HS-5 (cell line): ENCODE measurements around the gene LRSAM1.

ENCODE experiments used
- DNase-seq: peaks from one replicate; pipeline ENCODE4 v3.0.0-alpha.2; 2012; ENCODE audit warnings: low read depth

The LRSAM1 gene

DNA sequence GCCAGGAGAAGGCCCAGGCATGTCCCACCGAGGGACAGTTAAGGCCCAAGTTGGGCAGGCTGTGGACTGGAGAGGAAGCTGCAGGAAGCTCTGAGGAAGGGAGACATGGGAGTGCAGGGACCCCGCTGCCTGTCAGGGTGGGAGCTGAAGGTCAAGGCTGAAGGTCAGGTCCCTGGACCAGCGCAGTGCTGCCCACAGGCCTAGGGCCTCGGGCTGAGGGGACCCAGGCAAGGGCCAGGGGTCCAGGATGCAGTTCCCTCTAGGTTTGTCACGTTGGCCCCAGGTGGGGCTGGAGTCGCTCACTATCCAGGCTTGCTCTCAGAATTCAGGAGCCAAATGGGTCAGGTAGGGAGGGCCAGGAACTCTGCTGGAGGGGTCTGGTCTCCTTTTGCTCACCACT lies 84.1 kb downstream of the LRSAM1 start:
- no peak for DNase-seq

DNA sequence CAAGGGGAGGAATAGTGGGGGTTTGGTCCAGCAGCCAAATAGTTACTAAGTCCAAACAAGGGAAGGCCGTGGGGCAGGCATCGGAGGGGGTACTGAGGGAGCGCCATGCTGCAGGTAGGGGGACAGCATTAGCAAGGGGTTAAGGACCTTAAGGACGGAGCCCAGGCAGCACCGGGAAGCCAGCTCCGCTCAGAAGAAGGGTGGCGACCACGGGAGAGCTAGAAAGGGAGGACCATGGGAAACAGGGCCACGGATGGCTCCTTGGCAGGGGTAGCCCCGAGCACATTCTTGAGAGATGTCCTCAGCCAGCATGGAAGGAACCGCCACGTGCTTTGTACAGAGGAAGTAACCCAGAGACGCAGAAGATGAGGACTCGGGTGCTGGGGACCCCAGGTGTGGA lies 84.5 kb downstream of the LRSAM1 start:
- DNase-seq: no peak

DNA sequence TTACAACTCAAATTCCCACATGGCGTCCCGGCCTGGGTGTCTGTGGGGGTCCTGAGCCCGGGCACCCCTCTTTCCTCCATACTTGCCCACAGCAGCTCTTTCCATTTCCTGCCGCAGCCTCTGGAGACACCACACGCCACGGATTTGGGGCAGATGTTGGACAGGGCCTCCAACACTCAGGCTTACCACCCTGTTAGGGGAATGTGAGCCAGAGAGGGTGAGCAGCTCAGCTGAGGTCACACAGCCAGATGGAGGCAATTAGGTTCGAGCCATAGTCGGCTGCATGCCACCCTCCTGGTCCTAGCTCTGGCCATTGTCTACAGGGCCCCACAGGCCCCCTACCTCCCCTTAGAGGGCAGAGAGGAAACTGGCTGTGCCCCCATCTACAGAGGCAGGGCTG lies 85.2 kb downstream of the LRSAM1 start:
- no peak for DNase-seq

DNA sequence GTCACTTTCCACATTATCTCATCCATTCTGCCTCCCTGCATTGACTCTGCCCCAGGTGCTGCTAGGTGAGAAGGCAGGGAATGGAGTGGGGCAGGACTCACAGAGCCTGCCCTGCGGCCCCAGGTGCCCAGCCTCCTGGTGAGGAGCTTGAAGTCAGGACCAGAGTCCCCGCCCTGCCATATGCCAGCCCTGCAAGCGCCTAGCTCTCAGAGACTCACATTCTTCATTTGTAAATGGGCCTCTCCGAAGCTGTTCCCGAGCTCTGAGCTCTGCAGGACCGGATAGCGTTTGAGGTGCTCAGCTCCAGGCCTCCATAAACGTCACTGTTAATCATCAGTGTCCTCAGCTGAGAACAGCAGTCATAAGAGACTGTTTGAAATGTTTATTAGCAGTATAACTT lies 85.7 kb downstream of the LRSAM1 start:
- no peak for DNase-seq

DNA sequence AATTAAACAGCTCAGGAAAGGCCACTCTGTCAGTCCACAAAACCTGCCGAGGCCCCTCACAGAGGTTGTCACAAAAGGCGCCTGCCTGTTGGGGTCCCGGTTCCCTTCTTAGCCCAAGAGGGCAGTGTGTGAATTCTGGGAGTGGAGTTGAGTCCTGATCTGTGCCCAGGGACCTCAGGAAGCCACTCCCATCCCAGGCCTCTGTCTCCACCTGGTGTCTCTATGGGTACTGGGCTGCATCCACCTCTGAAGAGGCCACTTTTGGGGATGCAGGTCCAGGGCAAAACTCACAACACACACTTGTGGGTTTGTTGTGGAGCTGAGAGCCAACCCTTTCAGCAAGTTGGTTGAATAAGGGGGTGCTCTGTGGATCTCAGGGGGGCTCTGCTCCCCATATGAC lies 86.5 kb downstream of the LRSAM1 start:
- no peak for DNase-seq

DNA sequence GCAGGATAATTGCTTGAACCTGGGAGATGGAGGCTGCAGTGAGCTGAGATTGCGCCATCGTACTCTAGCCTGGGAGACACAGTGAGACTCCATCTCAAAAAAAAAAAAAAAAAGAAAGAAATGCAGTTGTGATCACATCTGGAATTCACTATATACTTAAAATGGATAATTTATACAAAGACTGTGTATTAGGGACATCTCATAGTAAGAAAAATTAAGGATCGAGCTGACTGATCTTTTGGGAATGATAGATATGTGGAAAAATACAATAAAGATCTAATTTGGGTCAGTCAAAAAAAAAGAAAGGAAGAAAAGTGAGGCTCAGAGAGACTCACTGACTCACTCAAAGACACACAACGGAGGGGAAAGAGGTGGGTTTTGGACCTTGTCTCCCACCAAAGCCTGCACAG lies 87.5 kb downstream of the LRSAM1 start:
- DNase-seq: peak; percentile 74

DNA sequence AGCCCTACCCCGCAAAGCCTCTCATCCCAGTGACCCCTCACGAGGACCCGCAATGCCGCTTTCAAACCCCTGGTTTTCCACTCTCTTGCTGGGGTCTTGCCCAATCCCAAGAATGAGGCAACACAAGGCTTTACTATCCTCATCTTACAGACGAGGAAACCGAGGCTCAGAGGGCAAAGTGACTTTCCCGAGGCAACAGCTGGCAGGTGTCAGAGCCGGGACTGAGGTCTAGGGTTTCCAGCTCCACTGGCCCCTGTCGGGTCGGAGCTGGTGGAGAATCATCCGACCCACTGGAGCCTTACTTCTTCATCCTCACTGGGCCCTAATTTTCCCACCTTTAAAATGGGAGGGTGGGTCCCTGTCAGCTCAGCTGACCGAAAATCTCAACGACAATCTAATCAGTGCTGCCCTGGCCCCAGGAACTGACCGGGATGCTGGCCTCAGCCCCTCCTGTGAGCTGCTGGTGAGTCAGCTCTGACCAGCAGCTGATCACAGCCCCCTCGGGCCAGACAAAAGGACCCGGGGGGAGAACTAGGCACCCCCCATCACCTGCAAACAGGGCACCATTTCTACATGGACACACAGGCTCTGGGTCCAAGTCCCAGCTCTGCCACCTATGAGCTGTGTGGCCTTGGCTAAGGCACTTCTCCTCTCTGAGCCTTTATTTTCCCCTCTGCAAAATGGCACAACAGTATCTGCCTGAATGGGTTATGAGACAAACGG lies 88.1 kb downstream of the LRSAM1 start:
- DNase-seq: no peak

DNA sequence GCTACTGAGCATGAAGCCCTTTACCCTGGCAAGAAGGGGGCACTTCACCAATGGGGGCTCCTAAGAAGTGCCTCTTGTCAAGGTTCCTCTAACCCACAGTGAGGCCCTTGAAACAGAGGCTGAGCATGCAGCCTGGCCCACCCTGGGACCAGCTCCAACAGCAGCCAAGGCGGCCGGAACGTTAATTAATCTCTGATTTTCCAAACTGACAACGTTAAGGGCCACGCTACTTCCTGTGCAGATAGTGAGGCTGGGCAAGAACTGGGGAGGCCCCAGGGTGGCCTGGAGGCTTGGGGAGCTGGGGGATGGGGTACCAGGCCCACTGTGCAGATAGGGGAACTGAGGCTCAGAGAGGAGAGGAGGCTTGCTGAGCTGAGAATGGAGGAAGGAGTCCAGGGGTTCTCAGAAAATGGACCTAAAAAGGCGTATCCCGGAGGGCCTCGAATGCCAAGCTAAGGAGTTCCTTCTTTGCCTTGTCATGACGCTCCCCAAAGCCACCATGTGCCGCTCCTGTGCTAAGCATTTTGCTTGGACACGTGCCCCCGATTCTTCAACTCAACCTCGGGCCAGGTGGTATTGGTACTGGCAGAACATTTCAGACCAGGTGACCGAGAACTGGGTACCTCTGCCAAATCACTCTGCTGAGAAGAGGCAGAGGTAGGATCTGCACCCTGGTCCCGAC lies 88.8 kb downstream of the LRSAM1 start:
- DNase-seq: no peak

DNA sequence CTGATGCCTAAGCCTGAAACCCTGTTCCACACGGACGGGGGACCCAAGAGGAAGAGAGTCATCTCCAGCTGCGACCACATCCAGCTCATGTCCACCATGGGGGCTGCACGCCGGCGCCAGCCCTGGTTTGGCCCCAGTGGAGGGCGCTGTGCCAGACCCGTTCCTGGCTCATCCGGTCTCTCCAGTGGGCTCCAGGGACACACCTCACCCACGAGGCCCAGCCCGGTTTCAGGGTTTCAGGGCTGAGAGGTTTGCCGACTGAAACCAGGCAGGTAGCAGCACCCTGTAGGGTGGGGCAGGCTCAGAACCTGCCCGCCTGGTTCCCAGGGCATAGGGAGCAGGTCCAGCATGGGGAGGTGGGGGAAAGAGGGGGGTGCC lies 89.3 kb downstream of the LRSAM1 start:
- DNase-seq: no peak

DNA sequence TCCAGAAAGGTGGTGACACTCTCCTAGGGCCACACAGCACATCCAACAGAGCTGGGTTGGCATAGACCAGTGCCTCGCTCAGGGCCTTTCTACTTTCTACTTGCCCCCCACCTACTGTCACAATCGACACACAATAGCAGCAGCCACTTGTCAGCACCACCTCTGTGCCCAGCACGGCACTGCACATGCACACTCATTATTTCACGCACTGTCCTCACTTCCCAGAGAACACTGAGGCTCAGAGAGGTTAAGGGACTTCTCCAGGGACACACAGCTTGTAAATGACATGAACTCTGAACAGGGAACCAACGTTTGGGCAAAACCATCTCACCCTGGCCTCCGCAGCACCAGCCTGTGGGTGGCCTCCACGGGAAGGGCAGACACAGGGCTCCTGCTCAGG lies 89.9 kb downstream of the LRSAM1 start:
- no peak for DNase-seq

DNA sequence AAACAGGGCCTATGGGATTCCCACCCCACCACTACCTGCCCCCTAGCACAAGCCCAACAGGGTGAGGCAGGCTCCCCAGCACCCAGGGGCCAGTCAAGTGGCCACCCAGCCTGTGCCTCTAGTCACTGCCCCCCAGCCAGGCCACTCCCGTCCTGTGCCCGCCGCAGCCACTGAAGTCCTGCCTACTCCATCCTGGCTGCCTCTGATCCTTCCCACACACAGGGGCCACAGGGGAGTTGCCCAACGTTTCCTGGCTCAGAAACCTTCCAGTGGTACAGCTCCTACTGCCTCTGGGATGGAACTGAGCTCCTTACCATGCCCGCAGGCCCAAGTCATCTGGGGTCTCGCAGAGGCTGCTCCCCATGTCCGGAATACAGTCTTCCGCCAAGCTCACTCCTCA lies 90.6 kb downstream of the LRSAM1 start:
- DNase-seq: no peak

DNA sequence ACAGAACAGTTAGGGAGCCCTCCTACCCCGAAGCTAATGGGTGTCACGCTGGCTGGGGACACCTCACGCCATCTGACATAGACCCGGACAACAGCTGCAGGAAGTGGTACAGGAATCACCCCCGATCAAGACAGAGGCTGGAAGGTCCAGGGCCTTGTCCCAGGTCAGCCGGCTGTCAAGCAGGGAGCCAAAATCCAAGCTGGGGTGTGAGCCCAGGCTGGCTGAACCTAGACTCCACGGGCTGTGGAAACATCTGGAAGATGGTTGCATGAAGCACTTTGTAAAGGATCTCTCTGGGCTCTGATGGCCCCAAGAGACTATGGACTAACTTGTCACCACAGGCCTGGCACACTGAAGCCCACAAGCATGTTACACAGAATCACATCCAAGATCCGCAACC lies 91.9 kb downstream of the LRSAM1 start:
- DNase-seq: no peak

DNA sequence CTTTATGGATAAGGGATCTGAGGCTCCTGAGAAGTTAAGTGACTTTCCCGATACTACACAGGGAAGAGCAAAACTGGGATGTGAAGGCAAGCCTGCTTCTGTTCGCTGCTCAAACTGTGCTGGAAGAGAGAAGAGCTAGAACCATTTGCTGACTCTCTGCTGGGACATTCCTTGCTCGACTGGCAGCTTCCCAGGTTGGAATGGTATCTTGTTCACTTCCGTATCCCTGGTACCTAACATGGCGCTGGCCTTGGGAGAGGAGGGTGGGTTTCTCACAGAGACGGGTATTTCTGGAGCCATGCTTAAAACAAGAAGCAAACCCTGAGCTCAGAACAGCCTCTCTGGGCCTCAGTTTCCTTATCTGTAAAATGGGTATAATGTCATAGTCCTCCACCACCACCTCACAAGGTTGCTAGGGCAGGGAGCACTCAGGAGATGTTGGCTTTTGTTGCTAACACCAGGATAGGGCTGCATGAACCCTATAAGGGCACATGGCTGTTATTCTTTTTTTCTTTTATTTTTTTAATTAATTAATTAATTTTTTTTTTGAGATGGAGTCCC lies 92.7 kb downstream of the LRSAM1 start:
- DNase-seq: no peak

DNA sequence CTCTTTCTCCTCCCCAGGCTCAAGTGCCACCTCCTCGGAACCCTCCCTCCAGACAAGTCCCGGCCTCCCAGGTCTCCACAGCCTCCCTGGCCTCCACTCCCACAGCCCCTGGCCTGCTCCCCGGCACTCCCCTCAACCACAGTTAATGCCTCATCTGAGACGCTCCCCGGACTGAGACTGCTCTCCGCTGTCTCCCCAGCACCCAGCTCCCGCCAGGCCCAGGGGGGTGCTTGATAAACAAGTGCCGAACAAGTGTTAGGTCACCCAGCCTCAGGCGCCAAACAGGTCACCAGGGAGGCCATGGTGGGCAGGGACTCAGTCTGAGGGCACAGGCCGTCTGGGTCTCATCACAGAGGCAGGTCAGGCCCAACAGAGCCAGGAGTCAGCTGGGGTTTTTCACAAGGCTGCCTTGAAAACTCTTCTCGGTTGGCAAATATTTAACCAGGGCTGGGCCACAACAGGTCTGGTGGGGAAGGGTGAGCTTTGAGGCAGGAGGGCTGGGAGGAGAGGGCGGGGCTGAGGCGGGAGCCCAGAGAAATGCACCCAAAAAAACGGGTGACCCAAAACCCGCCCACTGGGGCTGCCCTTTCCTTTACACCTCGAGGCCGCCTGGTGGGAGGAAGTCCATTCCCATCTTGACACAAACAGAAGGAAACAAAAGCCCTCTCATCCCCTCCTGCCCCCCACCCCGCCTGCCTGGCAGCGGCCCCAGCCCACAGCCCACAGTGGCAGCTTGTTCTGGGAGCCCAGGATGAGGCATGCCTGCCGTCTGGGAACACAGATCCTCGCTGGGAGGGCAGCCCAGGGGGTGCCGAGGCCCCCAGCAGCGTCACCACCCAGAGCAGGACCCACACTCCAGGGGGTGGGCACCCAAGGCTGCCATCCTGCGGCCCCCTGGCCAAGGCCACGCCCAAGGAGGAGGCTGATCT lies 94.2 kb downstream of the LRSAM1 start:
- DNase-seq: no peak

DNA sequence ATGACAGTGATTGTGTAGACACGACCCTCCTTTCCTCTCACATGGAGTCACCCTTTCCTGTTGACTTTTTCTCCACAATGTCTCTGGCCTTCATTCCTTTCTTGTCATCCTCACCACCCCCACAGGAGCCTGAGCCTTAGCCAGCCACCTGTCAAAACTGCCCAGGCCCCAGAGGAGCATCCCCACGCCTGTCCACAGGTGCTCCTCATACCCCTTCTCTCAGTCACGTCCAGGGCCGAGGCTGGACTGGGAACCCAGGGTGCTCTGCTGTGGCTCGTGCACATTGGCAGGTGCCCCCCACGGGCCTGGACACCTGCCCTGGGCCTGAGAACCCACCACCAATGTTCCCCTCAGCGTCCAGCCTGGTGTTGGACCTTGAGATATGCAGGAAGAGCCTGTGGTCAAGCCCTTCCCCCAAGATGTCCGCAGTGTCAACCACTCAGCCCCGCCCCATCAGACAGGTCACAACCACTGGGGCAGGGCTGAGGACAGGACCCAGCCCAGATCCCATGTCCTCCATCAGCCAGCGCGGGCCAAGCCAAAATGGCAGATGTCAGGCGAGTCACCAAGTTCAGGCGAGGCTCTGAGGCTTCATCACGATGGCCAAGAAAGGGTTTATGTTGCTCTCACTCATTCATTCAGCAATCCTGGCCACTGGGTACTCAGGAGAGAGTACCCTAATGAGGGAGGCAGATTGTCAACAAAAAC lies 95.0 kb downstream of the LRSAM1 start:
- no peak for DNase-seq

DNA sequence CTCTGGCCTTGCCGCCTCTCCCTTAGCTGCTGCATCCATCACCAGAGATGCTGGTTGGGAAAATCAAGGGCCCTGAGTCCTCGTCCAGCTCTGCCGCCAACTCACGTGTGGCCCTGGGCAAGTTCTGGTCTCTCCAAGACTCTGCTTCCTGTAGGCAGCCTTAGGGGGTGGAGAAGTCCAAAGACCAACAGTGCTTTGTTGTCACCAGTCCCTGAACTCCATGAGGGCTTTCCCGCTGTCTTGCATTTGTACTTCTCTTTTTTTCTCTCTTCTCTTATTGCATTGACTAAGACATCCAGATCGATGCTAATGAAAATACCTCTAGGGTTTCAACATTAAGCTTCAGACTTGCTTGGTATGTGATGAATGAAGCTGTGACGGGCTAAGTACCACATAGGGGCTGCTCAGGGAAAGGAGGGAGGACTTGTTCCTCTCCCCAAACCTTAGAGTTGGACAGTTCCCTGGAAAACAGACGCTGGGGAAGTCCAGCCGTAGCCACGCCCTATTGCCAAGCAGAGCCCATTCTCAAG lies 97.1 kb downstream of the LRSAM1 start:
- DNase-seq: no peak

DNA sequence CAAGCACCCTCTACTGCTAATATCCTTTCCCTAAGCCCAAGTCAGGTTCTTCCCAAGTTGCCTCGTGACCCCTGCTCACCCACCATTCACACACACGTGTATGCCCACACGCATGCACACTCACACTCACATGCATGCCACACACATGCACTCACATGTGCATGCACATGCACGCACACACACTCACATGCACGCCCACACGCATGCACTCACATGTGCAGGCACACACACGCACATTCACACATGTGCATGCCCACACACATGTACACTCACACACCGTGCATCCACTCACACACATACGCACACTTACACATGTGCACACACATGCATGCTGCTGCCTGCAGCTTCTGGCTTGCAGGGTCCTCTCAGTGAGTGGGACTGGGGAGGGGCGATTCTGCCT lies 97.9 kb downstream of the LRSAM1 start:
- no peak for DNase-seq

DNA sequence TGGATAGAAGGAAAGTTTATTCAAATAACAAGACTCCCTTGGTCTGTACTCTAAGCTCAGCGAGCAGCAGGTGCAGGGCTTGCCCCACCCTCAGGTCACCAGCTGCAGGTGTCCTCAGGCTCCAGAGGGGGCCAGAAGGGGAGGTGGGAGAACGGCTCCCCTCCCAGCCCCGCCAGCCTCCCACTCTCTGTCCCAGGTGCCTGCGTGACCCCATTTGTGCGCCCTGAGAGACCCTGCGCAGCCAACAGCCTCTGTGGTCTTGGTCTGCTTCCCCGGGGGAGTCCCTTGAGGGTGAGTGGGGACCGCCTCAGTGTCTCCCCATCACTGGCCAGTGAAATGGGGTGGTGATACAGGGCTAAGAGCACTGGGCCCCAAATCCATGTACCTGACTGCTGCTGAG lies 98.4 kb downstream of the LRSAM1 start:
- no peak for DNase-seq

DNA sequence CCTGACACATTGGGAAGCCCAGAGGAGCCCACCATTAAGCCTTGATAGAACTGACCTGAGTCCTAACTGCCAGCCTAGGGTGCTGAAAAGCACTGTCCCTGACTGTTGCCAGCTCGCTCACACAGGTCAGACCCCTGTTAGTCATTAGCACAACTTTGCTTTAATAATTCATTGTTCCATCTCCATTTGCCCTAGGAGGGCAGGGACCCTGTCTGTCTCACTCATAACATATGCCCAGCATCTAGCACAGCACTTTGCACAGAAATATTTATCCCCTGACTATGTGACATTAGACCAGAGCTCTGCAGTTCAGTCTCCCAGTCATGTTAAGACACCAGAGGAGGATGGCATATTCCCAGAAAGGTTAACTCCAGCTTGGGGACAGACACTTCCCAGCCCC lies 99.0 kb downstream of the LRSAM1 start:
- DNase-seq: no peak

DNA sequence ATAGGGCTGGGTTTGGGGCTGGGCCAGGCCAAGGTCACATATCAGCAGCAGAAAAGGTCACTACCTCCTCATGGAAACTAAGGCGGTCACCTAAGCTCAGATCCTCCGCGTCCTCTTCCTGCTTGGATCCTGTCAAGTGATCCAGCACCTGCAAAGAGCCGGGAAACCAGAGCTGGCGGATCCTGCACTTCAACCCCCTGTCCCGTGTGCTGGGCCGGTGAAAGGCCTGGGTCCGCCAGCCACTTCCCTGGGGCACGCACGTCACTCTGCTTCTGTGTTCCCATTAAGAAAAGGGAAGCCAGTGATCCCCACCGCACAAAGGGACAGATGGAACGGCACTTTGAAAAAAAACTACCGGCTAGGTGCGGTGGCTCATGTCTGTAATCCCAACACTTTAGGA lies 99.4 kb downstream of the LRSAM1 start:
- DNase-seq: no peak
